Measurements from ENCODE around the gene PRDM15. TPM values are rescaled to one million over a fixed set of nuclear protein-coding genes. Genes with fewer than 3 reads are reported as not detected.

PRDM15 gene
- total RNA-seq, 2 experiments from 2014 or later: 19.7 to 30.2 TPM

- BruUV-seq (replicated peaks): no TSS peak
- H2AFZ ChIP-seq (ENCODE audit: low read length): no peak overlapping the region
- POLR2A ChIA-PET: interaction anchor here (0.5 to 0.6 kb wide), 2 partner anchors 15 to 76 kb away, joined by 5 read pairs; no protein-coding TSS in a partner anchor
- TF ChIP-seq EZH2phosphoT487 (IDR thresholded peaks at IDR 0.05; ENCODE audit: borderline replicate concordance, low read depth, low read length): no peak
- TF ChIP-seq CTCF (conservative IDR thresholded peaks at IDR 0.05; ENCODE audit: low read length): no peak
- H3K4me2 ChIP-seq (ENCODE audit: low read length): no peak overlapping the region
- no peaks in the 10 kb centered on the region for H3K4me1 ChIP-seq (ENCODE audit: insufficient read depth, low read length, poor library complexity, severe bottlenecking)
- no peak overlapping the region for H3K4me3 ChIP-seq (ENCODE audit: low read depth, low read length, poor library complexity, severe bottlenecking)
- H3K79me2 ChIP-seq (ENCODE audit: insufficient read depth, low read depth, low read length): no peaks in the 10 kb centered on the region
- no peak for DNase-seq (ENCODE audit: low spot score)
- intact Hi-C loops (cut with micrococcal nuclease; ENCODE audit: unreplicated experiment): no loop called here
- no peak overlapping the region for H3K27ac ChIP-seq (ENCODE audit: low read depth, low read length, poor library complexity, severe bottlenecking)
- CTCF ChIA-PET (ENCODE audit: unreplicated experiment): no interaction called here
- no peaks in the 10 kb centered on the region for H4K20me1 ChIP-seq (ENCODE audit: insufficient read depth, low read length)
- H3K9me2 ChIP-seq (ENCODE audit: insufficient read depth, low read length): no peaks in the 10 kb centered on the region
- no peaks in the 10 kb centered on the region for H3K9me3 ChIP-seq (ENCODE audit: low read length)
- peaks cover 84% of the 10 kb centered on the region for H3K36me3 ChIP-seq (ENCODE audit: insufficient read depth, low read length)
Observed at GRCh38 chr21:41852929-41853320, 26.2 kb downstream of the PRDM15 start.

GRCh38 chr21:41852151-41852928, 26.8 kb downstream of the PRDM15 start:
- peaks cover 84% of the 10 kb centered on the region for H3K36me3 ChIP-seq (ENCODE audit: insufficient read depth, low read length)
- H3K9me3 ChIP-seq (ENCODE audit: low read length): no peaks in the 10 kb centered on the region
- no TSS peak for BruUV-seq (replicated peaks)
- ChIA-PET CTCF (ENCODE audit: unreplicated experiment) (no interaction called here), POLR2A (interaction anchor here (0.5 to 0.6 kb wide), 2 partner anchors 16 to 76 kb away, joined by 5 read pairs; no protein-coding TSS in a partner anchor)
- H3K27ac ChIP-seq (ENCODE audit: low read depth, low read length, poor library complexity, severe bottlenecking): no peak overlapping the region
- no peaks in the 10 kb centered on the region for H3K4me1 ChIP-seq (ENCODE audit: insufficient read depth, low read length, poor library complexity, severe bottlenecking)
- no peak overlapping the region for H3K4me3 ChIP-seq (ENCODE audit: low read depth, low read length, poor library complexity, severe bottlenecking)
- no peak overlapping the region for H2AFZ ChIP-seq (ENCODE audit: low read length)
- H4K20me1 ChIP-seq (ENCODE audit: insufficient read depth, low read length): no peaks in the 10 kb centered on the region
- H3K4me2 ChIP-seq (ENCODE audit: low read length): no peak overlapping the region
- intact Hi-C loops (cut with micrococcal nuclease; ENCODE audit: unreplicated experiment): no loop called here
- DNase-seq (ENCODE audit: low spot score): no peak
- TF ChIP-seq CTCF (conservative IDR thresholded peaks at IDR 0.05; ENCODE audit: low read length) (no peak), EZH2phosphoT487 (IDR thresholded peaks at IDR 0.05; ENCODE audit: borderline replicate concordance, low read depth, low read length) (no peak)
- no peaks in the 10 kb centered on the region for H3K79me2 ChIP-seq (ENCODE audit: insufficient read depth, low read depth, low read length)
- no peaks in the 10 kb centered on the region for H3K9me2 ChIP-seq (ENCODE audit: insufficient read depth, low read length)

GRCh38 chr21:41851090-41851790, 27.9 kb downstream of the PRDM15 start:
- no TSS peak for BruUV-seq (replicated peaks)
- Histone ChIP-seq H2AFZ (ENCODE audit: low read length) (no peak overlapping the region), H3K79me2 (ENCODE audit: insufficient read depth, low read depth, low read length) (no peaks in the 10 kb centered on the region), H3K36me3 (ENCODE audit: insufficient read depth, low read length) (peaks cover 79% of the 10 kb centered on the region), H4K20me1 (ENCODE audit: insufficient read depth, low read length) (no peaks in the 10 kb centered on the region), H3K9me3 (ENCODE audit: low read length) (no peaks in the 10 kb centered on the region), H3K4me3 (ENCODE audit: low read depth, low read length, poor library complexity, severe bottlenecking) (no peak overlapping the region), H3K4me1 (ENCODE audit: insufficient read depth, low read length, poor library complexity, severe bottlenecking) (no peaks in the 10 kb centered on the region), H3K27ac (ENCODE audit: low read depth, low read length, poor library complexity, severe bottlenecking) (no peak overlapping the region), H3K9me2 (ENCODE audit: insufficient read depth, low read length) (no peaks in the 10 kb centered on the region), H3K4me2 (ENCODE audit: low read length) (no peak overlapping the region)
- no peak for DNase-seq (ENCODE audit: low spot score)
- CTCF ChIA-PET (ENCODE audit: unreplicated experiment): no interaction called here
- POLR2A ChIA-PET: no interaction called here
- no peak for TF ChIP-seq CTCF (conservative IDR thresholded peaks at IDR 0.05; ENCODE audit: low read length)
- intact Hi-C loops (cut with micrococcal nuclease; ENCODE audit: unreplicated experiment): no loop called here
